ENCODE measurements around the gene FGB. TPM values are rescaled to one million over a fixed set of nuclear protein-coding genes. Genes with fewer than 3 reads are reported as not detected.
"Not testable (repeated sequence)": the region's sequence is repeated elsewhere in the genome, so short reads cannot be mapped to it uniquely, and the experiment has no call there.

Gene FGB
- polyA plus RNA-seq, 3 donors, result 10.6 to 190 (median 141) TPM

DNA sequence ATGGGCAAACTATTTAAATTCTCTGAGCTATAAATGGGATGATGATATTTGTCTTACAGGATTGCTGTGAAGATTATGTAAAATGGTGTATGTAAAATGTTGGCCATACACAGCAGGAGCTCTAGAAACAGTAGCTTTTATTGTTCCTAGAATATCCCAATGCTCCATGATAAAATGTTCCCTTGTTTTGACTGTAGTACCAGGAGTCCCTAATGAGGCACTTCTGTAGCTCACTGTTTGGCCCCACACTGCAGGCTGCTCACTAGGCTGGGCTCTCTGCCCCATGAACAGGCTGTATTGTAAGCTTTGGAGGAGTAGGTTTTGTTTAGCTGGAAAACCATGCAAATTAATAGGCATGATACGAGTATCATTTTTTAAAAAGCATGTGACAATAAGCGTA lies 31.1 kb downstream of the FGB start:
- DNase-seq (ENCODE audit: low read depth in 3 of 3, low spot score in 2 of 3), result no peak

DNA sequence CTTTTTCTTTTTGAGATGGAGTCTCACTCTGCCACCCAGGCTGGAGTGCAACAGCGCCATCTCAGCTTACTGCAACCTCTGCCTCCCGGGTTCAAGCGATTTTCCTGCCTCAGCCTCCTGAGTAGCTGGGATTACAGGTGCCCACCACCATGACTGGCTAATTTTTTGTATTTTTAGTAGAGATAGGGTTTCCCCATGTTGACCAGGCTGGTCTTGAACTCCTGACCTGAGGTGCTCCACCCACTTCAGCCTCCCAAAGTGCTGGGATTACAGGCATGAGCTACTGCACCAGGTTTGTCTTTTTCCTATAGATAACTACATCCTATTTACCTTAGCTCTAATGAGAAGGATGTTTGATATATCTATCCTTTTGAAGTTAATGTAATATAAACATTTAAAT lies 31.5 kb downstream of the FGB start:
- DNase-seq (ENCODE audit: low read depth in 3 of 3, low spot score in 2 of 3), result not testable (repeated sequence)

DNA sequence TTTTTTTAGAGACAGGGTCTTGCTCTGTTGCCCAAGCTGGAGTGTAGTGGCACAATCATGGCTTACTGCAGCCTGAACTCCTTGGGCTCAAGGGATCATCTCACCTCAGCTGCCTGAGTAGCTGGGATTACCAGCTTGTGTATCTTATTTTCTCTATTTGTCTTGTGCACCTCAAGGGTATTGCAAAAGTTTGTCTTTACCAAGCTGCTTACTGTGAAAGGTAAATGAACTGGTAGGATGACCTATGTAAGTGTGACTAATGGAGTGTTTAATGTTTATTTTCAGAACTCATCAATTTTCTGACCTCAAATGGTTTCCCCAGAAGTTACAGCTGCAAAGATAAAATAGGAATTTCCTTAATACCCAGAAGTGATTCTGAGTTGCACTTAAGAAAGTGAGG lies 33.0 kb downstream of the FGB start:
- DNase-seq (ENCODE audit: low read depth in 3 of 3, low spot score in 2 of 3), result no peak

DNA sequence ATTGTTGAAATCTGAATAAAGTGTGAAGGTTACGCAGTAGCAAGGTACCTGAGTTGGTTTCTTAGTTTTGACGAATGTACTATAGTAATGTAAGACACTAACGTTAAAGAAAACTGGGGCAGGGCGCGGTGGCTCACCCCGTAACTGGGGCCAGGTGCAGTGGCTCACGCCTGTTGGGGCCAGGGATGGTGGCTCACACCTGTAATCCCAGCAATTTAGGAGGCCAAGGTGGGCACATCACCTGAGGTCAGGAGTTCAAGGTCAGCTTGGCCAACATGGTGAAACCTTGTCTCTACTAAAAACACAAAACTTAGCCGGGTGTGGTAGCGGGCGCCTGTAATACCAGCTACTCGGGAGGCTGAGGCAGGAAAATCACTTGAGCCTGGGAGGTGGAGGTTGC lies 34.5 kb downstream of the FGB start:
- not testable (repeated sequence) for DNase-seq (ENCODE audit: low read depth in 3 of 3, low spot score in 2 of 3)

DNA sequence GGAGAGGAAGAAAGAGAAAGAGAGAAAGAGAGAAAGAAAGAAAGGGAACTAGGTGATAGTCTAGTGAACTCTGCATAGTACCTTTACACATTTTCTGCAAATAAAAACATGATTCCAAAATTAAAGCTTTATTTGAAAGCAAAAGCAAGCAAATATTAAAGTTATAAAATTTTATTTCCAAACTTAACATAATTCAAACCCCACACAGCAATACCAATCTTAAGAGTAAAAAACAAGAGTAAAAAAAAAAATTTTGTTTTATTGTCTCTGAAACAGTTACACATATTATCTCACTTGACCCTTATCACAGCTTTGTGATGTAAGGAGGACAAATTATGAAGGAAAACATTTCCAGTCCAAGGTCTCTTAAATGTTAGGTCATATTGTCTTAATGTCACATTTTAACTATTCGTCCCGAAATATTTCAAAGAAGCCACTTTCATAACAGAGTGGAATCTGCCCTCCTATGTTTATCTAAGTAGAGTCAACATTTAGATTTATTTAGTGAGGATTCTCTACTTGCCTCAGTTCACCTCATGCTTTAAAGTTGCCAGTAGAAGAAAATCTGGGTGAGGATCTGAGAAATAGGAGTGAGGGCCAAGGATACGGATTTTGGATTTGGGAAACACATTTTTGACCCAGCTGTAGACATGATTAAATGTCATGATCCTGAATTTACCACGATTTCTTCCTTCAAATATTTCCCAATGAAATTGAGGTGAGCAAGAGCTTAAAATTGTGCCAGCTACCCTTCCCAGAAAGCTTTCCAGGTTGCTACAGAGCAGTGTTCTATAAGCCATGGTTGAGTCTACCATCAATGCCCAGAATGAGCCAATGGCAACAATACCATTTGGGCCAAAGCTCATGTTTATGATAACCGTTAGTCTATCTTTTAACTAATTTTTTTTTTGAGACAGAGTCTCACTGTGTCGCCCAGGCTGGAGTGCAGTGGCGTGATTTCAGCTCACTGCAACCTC lies 35.3 kb downstream of the FGB start:
- no peak for DNase-seq (ENCODE audit: low read depth in 3 of 3, low spot score in 2 of 3)

DNA sequence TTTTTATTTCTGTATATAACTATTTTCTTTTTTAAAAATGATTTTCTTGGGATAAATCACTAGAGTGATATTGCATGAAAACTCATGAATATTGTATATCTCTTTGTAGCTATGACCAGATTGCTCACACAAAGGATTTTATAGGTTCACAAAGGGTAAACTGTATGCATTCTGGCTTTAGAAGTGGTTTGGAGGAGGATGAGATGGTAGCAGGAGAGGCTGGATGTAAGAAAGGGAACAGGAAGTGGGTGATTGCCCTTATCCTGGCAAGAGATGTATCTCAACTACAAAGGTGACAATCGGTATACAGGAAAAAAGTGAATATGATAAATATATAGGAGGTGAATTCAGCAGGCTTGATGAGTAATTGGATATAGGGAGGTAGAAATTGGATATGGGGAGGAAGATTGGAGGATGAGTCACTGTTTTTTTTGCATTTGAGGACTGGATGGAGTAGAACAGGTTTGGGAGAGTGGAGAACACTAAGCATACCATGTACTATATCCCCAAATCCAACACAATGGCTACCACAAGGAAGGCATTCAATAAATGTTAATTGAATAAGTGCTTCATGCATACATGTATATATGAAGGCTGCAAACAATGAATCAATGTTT lies 39.7 kb downstream of the FGB start:
- no peak for DNase-seq (ENCODE audit: low read depth in 3 of 3, low spot score in 2 of 3)

DNA sequence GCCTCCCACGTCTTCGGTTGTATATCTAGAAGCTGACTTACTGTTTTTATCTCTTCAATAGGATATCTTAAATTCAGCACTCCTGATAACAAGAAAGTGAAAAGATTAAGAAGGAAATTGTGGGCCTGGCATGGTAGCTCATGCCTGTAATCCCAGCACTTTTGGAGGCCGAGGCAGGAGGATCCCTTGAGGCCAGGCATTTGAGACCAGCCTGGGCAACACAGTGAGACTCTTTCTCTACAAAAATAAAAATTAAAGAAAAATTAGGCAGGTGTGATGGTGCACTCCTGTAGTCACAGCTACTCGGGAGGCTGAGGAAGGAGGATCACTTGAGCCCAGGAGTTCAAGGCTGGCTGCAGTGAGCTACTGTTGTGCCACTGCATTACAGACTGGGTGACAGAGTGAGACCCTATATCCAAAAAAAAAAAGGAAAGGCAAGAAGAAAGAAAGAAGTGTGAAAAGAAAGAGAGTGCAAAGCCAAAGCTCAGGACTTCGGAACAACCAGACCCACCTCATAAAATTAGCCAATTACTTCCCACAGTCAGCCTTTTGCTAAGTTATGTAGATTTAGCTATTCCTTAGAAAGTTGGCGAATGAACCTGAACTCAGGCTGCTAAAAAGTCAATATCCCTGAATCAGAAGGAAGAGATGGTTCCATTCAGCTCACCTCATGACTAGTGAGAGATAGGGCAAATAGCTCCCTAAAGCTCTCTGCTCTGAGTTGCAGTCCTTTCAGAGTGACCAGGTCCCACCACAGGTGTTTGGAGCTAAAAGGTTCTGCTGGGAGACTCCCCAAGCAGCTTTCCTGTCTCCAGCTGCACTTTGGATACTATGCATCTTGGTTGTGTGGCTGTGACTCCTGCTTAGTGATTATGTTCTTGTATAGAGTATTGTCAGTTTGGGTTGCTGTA lies 40.5 kb downstream of the FGB start:
- DNase-seq (ENCODE audit: low read depth in 3 of 3, low spot score in 2 of 3), result no peak

DNA sequence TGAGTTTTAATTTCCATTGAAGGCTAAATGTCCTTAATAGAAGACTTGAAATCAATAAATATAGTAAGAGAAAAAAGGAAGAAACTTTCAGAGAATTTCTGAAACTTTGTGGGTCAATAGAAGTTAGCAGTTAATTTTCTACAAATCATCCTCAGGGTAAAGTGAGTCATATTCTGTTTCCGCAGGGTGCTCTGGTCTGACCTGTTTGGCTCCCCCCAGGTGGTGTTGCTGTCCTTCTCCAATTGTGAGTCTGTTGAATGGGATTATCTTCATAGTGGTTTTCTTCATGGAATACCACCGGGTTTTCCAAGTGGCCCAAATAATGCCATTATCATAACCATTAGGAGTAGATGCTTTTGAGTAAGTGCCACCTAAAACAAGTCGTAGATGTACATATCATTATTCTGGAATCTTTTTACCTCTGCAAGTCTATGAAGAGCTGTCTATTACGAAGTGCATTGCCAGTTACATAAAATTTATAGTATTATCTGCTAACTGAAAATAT lies 41.9 kb downstream of the FGB start:
- no peak for DNase-seq (ENCODE audit: low read depth in 3 of 3, low spot score in 2 of 3)

DNA sequence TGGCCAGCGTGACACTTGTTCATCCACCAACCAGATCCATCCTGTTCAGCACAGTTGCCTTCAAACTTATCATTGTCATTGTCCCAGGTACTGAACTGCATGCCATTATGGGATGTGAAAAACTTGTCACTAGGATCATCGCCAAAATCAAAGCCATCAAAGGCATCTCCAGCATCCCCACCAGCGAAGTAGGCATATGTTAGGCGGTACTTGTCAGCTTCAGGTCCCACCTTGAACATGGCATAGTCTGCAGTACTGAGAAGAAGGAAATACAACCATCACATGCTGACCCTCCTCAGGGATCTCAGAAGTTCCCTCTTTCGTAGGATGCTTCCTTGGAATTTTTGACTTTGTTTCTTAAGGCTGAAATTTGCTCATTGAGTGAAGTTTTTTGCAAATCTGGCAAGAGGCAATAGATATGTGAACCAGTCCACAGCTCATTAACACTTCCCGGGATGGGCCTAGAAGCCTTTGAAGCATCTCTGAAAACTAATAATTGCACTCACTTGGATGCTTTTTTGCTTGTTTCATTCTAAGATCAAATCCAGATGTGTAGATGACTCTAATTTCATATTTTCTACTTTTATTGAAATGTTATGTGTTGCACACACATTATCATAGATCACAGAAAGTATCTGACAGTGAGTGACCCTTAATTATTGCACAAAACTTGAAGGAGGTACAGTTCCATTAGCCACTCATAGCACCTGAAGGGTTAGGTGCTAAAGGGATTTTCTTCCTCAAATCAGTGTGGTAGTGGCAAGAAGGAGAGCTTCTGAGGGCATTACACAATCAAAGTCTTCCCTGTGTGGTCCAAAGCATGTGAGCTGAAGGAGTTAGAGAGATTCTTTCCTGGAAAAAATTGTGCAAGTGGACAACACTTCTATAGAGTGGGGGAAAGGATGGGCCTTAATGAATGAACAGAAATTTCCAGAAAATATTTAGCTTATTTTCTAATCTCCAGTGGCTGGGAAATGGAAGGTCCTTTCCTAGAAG lies 44.2 kb downstream of the FGB start:
- no peak for DNase-seq (ENCODE audit: low read depth in 3 of 3, low spot score in 2 of 3)

DNA sequence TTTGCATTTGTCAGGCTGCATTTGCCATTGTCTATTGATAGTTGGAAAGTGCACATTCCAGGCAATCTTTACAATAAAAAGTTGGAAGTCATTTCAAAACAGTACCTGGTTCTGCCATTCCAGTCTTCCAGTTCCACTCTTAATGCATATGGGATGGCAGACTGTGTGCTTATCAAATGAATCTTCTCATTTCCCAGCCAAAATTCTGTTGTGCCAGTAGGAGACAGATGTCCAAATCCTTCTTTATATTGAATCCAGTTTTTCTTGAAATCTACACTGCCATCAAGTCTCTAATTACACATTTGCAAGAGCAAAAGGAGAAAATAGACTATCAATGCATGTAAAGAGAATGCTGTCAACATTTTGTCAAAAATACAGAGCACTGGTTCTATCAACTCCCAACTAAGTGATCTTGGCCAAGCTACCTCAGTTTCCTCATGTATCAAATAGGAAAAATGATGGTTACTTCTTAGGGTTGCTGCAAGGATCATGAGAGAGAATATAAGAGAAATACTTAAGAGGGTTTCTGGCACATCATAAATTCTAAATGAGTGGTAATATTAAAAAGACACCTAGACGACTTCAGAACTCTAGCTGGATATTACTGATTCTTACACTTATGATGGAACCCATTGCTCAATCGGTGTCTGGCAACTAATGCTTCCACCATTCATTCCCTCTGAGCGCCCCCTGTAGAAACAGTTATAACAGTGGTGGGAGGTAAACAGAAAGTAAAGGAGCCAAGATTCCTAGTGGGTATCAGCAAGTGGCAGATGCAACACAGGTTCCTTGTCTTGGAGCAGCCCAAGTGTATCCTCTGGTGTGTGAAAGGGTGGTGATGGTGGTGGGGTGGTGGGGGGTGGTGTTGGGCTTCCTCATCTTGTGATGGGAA lies 45.8 kb downstream of the FGB start:
- no peak for DNase-seq (ENCODE audit: low read depth in 3 of 3, low spot score in 2 of 3)

DNA sequence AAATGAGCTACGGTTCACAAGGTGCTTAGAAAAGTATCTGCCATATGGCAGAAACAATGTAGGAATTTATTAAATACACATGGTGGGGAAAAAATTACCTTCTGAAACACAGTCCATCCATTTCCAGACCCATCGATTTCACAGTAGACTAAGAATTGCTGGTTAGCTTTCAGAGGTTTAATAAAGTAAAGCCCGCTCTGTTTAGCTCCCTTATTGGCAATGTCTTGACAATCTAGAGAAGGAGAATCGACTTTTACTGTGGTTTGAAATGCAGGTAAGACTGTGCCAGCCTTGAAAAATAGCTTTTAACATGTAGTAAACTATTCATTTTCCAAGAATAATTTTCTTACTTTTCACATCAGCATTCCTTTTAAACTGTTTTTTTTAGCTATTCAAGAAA lies 46.7 kb downstream of the FGB start:
- no peak for DNase-seq (ENCODE audit: low read depth in 3 of 3, low spot score in 2 of 3)

DNA sequence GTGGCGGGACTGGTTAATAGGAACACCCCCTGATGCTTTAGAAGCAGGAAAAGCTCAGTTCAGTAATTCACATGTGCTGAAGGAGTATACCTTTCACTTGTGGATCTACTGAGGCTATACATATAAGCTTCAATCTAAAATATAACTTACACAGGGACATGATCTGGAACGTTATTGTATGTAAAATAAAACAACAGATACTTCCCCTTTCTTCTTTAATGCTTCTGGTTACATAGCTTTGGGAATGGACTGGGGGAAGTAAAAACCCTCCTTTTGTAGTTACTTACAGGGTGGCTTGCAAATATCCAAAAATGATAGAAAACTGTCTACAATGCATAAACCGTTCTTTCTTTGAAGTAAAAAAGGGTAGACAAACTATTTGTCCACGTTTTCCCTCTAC lies 47.8 kb downstream of the FGB start:
- no peak for DNase-seq (ENCODE audit: low read depth in 3 of 3, low spot score in 2 of 3)

DNA sequence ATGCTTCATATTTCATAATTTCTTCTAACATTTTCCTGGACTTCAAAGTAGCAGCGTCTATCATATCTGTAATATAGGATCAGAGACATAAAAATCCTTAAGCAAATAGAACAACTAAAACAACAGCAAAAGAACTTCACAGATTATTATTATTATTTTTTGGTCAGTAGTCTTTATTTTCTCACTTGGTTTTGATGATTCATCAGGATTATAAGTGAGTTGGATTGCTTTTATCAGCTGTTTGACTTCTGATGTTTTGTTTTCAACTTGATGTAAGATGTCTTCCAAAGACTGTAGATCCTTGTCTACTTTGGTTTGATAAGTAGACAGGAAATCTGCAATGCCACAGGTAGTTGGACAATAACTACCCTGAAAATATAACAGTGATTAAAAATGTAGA lies 49.0 kb downstream of the FGB start:
- no peak for DNase-seq (ENCODE audit: low read depth in 3 of 3, low spot score in 2 of 3)

DNA sequence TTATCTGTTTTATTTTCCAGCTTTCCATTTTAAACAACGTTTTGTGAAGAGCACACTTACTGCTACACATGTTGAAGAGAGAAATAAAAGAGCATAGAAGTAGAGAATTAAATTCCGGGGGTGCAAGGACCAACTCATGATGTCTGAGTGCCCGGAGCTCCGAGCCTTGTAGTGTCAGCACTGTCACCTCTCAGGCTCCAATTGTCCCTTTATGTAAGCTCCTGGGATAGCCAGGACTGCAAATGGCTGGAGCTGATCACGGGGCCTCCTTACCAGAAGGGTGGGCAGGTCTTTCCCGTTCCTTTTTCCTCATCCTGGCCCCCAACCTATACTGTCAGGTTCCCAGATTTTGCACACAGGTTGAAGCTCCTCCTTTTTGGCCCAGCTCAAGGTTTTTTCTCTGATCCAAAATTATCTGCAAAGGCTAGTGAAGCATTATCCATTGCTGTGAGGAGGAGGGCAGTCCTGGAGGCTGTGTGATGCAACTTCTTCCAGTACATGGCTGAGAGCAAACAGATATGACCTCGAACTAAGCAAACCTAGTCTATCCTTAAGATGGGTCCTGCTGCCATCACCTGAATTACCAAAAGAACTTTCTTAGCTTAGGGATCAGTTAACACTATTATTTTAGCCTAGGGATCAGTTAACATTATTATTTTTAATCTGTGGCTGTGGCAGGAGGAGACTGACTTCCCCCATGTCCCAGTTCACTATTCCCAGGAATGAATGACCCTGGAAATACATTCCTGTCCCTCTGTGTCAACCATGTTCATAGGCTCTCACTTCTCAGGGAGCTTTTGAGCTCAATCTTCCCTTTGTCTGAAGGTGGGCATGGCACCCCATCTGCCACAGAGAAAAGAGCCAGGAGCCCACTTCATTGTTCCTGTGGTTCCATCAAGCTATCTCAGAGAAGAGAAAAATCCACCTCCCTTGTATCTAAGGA lies 49.9 kb downstream of the FGB start, which contains the start of gene FGG:
Gene FGG (minus strand): TSS at position 185 of the 943 bp plus-strand sequence. CDS start 47 bp downstream, at position 138.
- no peak for DNase-seq (ENCODE audit: low read depth in 3 of 3, low spot score in 2 of 3)

DNA sequence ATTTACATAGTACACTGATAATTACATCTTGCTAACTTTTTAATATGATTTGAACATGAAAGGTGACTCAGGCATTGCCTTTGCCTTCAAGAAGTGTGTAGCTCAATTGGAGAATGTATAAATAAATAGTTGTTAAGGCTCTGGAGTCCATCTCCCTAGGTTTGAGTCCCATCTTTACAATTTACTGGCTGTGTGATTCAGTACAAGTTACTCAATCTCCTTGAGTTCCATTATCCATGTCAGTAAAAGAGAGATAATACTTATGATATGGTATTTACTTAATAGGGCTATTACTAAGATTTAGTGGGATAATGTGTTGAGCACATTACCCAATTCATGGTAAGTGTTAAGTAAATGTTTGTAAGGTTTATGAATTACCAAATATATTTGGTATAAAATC lies 51.5 kb downstream of the FGB start:
- DNase-seq (ENCODE audit: low read depth in 3 of 3, low spot score in 2 of 3), result no peak

DNA sequence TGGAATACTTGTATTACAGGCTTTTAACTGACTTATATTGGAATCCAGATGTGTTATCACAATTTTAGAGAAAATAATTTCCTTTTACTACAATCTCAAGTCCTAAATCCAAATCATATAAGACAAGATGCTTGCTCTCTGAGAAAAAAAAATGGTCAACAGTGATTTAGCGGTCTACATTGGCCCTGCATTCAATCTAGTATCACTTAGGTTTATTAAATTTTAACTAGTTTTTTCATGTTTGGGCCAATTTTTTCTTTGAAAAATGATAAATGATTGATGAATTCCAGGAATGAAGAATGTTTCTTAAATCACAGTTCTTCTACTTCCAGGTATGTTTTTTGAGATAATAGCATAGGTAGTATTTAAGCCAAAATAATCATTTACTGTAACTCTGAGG lies 52.4 kb downstream of the FGB start:
- no peak for DNase-seq (ENCODE audit: low read depth in 3 of 3, low spot score in 2 of 3)

DNA sequence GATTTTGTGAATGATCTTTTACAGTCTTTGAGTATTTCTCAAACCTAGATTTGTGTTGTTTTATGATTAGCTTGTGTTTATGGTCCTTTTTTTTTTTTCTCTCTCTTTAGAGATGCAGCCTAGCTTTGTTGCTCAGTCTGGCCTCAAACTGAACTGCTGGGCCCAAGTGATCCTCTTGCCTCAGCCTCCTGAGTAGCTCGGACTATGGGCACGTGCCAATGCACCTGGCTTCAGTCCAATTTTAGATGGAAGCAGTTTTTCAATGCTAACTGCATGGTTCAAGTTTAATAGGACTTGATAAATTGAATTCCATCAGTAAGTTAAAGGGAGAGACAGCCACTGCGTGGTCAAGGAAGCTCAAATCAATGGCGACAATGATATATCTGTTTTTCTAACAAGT lies 53.5 kb downstream of the FGB start:
- DNase-seq (ENCODE audit: low read depth in 3 of 3, low spot score in 2 of 3), result no peak
